OCI-LY1 (cell line): ENCODE data around the gene PNMA6E.
A peak's percentile ranks its signal among the peaks of the same experiment; 100 is the strongest.

Experiments
- H2AFZ ChIP-seq: fragments of 200-600 bp; sonication (generic), shearing (Covaris generic); 2 replicates; pipeline ENCODE4 v1.6.0; 2014; ENCODE audit warnings: antibody characterized with exemption, mild to moderate bottlenecking, low read length
- H3F3A ChIP-seq: fragments of 200-600 bp; sonication (generic), shearing (Covaris generic); 2 replicates; pipeline ENCODE4 v1.6.0; 2014; ENCODE audit warnings: mild to moderate bottlenecking, antibody characterized with exemption, low read length, moderate library complexity; ENCODE audit not compliant: insufficient read depth
- H3K27ac ChIP-seq: fragments of 200-600 bp; sonication (generic); 2 replicates; pipeline ENCODE4 v1.5.1; 2014; ENCODE audit warnings: low read length, mixed run types, mild to moderate bottlenecking, low read depth; ENCODE audit not compliant: poor library complexity, severe bottlenecking
- H3K27me3 ChIP-seq: fragments of 200-600 bp; sonication (generic); 2 replicates; pipeline ENCODE4 v1.6.0; 2014; ENCODE audit warnings: antibody characterized with exemption, mild to moderate bottlenecking, low read length, moderate library complexity; ENCODE audit not compliant: insufficient read depth
- H3K36me3 ChIP-seq: fragments of 200-600 bp; sonication (generic); 2 replicates; pipeline ENCODE4 v1.6.1; 2014; ENCODE audit warnings: mild to moderate bottlenecking, antibody characterized with exemption, low read length, moderate library complexity, mixed read lengths; ENCODE audit not compliant: insufficient read depth
- H3K4me1 ChIP-seq: fragments of 200-600 bp; sonication (generic); 2 replicates; pipeline ENCODE4 v1.5.1; 2014; ENCODE audit warnings: mild to moderate bottlenecking, low read length, moderate library complexity; ENCODE audit not compliant: insufficient read depth, severe bottlenecking
- H3K4me2 ChIP-seq: fragments of 200-600 bp; sonication (generic), shearing (Covaris generic); 2 replicates; pipeline ENCODE4 v1.6.1; 2014; ENCODE audit warnings: low read length
- H3K4me3 ChIP-seq: fragments of 200-600 bp; sonication (generic); 2 replicates; pipeline ENCODE4 v1.5.1; 2014; ENCODE audit warnings: low read length, low read depth, mild to moderate bottlenecking, mixed read lengths; ENCODE audit not compliant: poor library complexity, severe bottlenecking
- H3K79me2 ChIP-seq: fragments of 200-600 bp; shearing (Covaris generic); 2 replicates; pipeline ENCODE4 v1.6.1; 2016; ENCODE audit warnings: mixed run types, low read length, mixed read lengths; ENCODE audit not compliant: insufficient read depth
- H3K9ac ChIP-seq: fragments of 200-600 bp; sonication (generic), shearing (Covaris generic); 2 replicates; pipeline ENCODE4 v1.6.1; 2014; ENCODE audit warnings: mild to moderate bottlenecking, low read length, mixed read lengths
- H3K9me2 ChIP-seq: fragments of 200-600 bp; sonication (generic), shearing (Covaris generic); 2 replicates; pipeline ENCODE4 v1.6.1; 2014; ENCODE audit warnings: low read depth, mild to moderate bottlenecking, low read length, mixed read lengths
- H3K9me3 ChIP-seq: fragments of 200-600 bp; shearing (Covaris generic); 2 replicates; pipeline ENCODE4 v1.6.1; 2014; ENCODE audit warnings: low read length, mixed read lengths
- H4K20me1 ChIP-seq: fragments of 200-600 bp; sonication (generic), shearing (Covaris generic); 2 replicates; pipeline ENCODE4 v1.6.0; 2016; ENCODE audit warnings: mild to moderate bottlenecking, low read length; ENCODE audit not compliant: insufficient read depth
- CTCF ChIP-seq: fragments of 200-600 bp; sonication (generic), shearing (Covaris generic); IDR thresholded peaks from 2 replicates; pipeline ENCODE4 v1.5.1; 2017; ENCODE audit warnings: mild to moderate bottlenecking, antibody characterized with exemption, low read length, moderate library complexity, mixed read lengths
- EZH2 ChIP-seq: fragments of 200-600 bp; sonication (generic), shearing (Covaris generic); IDR thresholded peaks from 2 replicates; pipeline ENCODE4 v1.8.0; 2017; ENCODE audit warnings: borderline replicate concordance, mixed run types, mild to moderate bottlenecking, antibody characterized with exemption, low read length, moderate library complexity, mixed read lengths

Gene PNMA6E

GRCh38 chrX:153440556-153441135 lies 39.5 kb upstream of the PNMA6E start:
- TF ChIP-seq CTCF (no peak), EZH2 (no peak)
- Histone ChIP-seq H4K20me1 (no peaks in the 10 kb centered on the region), H3K9ac (no peak overlapping the region), H3K36me3 (no peaks in the 10 kb centered on the region), H2AFZ (no peak overlapping the region), H3K4me3 (no peak overlapping the region), H3F3A (no peaks in the 10 kb centered on the region), H3K27me3 (no peaks in the 10 kb centered on the region), H3K9me3 (no peaks in the 10 kb centered on the region), H3K27ac (no peak overlapping the region), H3K79me2 (no peaks in the 10 kb centered on the region), H3K4me1 (no peaks in the 10 kb centered on the region), H3K4me2 (no peak overlapping the region), H3K9me2 (no peaks in the 10 kb centered on the region)

- Histone ChIP-seq H3K36me3 (no peaks in the 10 kb centered on the region), H3K9ac (no peak overlapping the region), H3K9me2 (no peaks in the 10 kb centered on the region), H2AFZ (no peak overlapping the region), H3K27me3 (no peaks in the 10 kb centered on the region), H3K79me2 (no peaks in the 10 kb centered on the region), H4K20me1 (no peaks in the 10 kb centered on the region), H3K9me3 (no peaks in the 10 kb centered on the region), H3K4me3 (no peak overlapping the region), H3K4me1 (no peaks in the 10 kb centered on the region), H3K4me2 (no peak overlapping the region), H3K27ac (no peak overlapping the region), H3F3A (no peaks in the 10 kb centered on the region)
- no peak for TF ChIP-seq EZH2
- no peak for TF ChIP-seq CTCF
These were observed 38.8 kb upstream of the PNMA6E start for GRCh38 chrX:153439977-153440376.

- Histone ChIP-seq H2AFZ (no peak overlapping the region), H3K9me2 (no peaks in the 10 kb centered on the region), H3K9ac (no peak overlapping the region), H3K4me2 (no peak overlapping the region), H3K4me1 (no peaks in the 10 kb centered on the region), H3K79me2 (no peaks in the 10 kb centered on the region), H3K27ac (no peak overlapping the region), H3K4me3 (no peak overlapping the region), H4K20me1 (no peaks in the 10 kb centered on the region), H3K27me3 (no peaks in the 10 kb centered on the region), H3K9me3 (no peaks in the 10 kb centered on the region), H3K36me3 (no peaks in the 10 kb centered on the region), H3F3A (no peaks in the 10 kb centered on the region)
- TF ChIP-seq EZH2 (no peak), CTCF (peak; percentile 27; the same call in 1 of the 2 replicates)
These were observed 37.4 kb upstream of the PNMA6E start for GRCh38 chrX:153438532-153438931.
